Thoracic aorta (tissue), 2 donors: ENCODE results near the gene KCNC2. TPM values are rescaled to one million over a fixed set of nuclear protein-coding genes. Genes with fewer than 3 reads are reported as not detected.

Experiments
- ATAC-seq: fragments of 150-250 bp; one replicate; pipeline ENCODE4 v1.8.0; 2017; ENCODE audit warnings: low read depth; ENCODE audit not compliant: insufficient number of reproducible peaks, low FRiP score
- DNase-seq: peaks from one replicate; pipeline ENCODE4 v3.0.0-alpha.2; 2020; ENCODE audit warnings: low spot score
- H3K27ac ChIP-seq, 2 donors: fragments of 200-600 bp; sonication (generic); 1 replicate in 1 of 2; 2 replicates in 1 of 2; pipeline ENCODE4 v1.5.1; 2016; ENCODE audit warnings: mild to moderate bottlenecking in 2 of 2, moderate library complexity in 2 of 2
- H3K27me3 ChIP-seq: fragments of 200-600 bp; sonication (generic); replicated peaks from 2 replicates; pipeline ENCODE4 v1.6.0; 2016; ENCODE audit warnings: mild to moderate bottlenecking; ENCODE audit not compliant: insufficient read depth
- H3K36me3 ChIP-seq: fragments of 200-600 bp; sonication (generic); one replicate; pipeline ENCODE4 v1.5.1; 2016
- H3K4me1 ChIP-seq, 2 donors: fragments of 200-600 bp; sonication (generic); 1 replicate in 1 of 2; 2 replicates in 1 of 2; pipeline versions ENCODE4 v1.5.1 to v1.6.0; 2016; ENCODE audit warnings: low read depth in 2 of 2, mild to moderate bottlenecking in 1 of 2; ENCODE audit not compliant: control insufficient read depth in 1 of 2
- H3K4me3 ChIP-seq: fragments of 200-600 bp; sonication (generic); 2 replicates; pipeline ENCODE4 v1.5.1; 2016; ENCODE audit warnings: mild to moderate bottlenecking
- H3K9me3 ChIP-seq: fragments of 200-600 bp; sonication (generic); 2 replicates; pipeline ENCODE4 v1.5.1; 2016
- total RNA-seq, 2 donors: library from RNA; depleted of rRNA; stranded (reverse); fragments of >200 nt; gene quantifications; one replicate each; pipeline versions ENCODE4 v1.1.0 to v1.2.3, GENCODE V29; 2016
- TF ChIP-seq, protein P1 (sequence below): fragments of 200-600 bp; sonication (generic); IDR thresholded peaks from one replicate; pipeline ENCODE4 v1.5.1; 2019; ENCODE audit warnings: antibody characterized with exemption

Gene KCNC2
- total RNA-seq, 2 donors from 2014 or later: not detected

DNA sequence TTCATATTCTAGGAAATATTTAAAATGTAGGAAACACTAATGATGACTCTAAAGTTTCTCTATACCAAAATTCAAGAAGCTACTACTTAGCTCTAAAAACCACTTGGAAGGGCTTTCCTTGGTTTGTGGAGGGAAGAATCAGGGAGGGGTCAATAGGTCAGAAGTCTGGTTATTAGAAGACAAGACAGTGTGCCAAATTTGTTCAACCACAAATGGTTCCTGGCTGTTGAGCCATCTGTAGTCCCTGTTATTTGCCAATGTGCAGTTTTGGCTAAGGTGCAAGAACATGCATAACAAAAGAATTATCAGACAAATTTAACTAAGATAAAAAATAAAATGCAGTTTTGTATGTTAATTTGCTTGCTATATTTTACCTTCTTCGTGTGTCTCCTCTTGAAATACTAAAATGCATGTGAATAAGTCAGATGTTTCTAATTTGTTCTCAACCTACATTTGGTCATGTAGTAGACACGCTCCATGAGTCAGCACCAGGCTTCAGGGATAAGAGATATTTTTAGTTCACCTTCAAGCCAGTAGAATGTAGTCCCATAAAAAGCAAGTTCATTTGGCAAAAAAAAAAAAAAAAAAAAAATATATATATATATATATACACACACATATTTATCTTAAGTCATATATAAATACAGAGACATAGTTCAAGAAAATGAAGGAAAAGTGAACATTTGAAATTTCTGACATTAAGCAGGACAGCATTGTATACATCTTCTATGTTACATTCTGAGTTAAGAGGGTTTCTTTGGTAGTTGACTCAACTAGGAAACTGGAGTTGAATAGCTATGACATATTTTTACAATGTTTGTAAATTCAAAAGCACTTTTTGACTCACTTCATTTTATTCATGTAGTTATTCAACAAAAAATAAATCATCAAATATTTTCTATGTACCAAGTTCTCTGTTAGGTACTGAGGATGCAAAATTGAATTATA, 123.3 kb downstream of the KCNC2 start:
- ATAC-seq: no peak
- H3K4me1 ChIP-seq: no peaks in the 10 kb centered on the region
- DNase-seq: no peak
- H3K9me3 ChIP-seq: no peaks in the 10 kb centered on the region
- no peak overlapping the region for H3K27ac ChIP-seq
- H3K36me3 ChIP-seq: no peaks in the 10 kb centered on the region
- no peak overlapping the region for H3K4me3 ChIP-seq
- H3K27me3 ChIP-seq: no peaks in the 10 kb centered on the region
- TF ChIP-seq, protein P1, sequence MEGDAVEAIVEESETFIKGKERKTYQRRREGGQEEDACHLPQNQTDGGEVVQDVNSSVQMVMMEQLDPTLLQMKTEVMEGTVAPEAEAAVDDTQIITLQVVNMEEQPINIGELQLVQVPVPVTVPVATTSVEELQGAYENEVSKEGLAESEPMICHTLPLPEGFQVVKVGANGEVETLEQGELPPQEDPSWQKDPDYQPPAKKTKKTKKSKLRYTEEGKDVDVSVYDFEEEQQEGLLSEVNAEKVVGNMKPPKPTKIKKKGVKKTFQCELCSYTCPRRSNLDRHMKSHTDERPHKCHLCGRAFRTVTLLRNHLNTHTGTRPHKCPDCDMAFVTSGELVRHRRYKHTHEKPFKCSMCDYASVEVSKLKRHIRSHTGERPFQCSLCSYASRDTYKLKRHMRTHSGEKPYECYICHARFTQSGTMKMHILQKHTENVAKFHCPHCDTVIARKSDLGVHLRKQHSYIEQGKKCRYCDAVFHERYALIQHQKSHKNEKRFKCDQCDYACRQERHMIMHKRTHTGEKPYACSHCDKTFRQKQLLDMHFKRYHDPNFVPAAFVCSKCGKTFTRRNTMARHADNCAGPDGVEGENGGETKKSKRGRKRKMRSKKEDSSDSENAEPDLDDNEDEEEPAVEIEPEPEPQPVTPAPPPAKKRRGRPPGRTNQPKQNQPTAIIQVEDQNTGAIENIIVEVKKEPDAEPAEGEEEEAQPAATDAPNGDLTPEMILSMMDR: no peak

- Histone ChIP-seq H3K4me3 (no peak overlapping the region), H3K27me3 (no peaks in the 10 kb centered on the region), H3K9me3 (no peaks in the 10 kb centered on the region), H3K27ac (no peak overlapping the region), H3K4me1 (no peaks in the 10 kb centered on the region), H3K36me3 (no peaks in the 10 kb centered on the region)
- ATAC-seq (no peak), DNase-seq (no peak)
- TF ChIP-seq, protein P1: no peak
Measured at GRCh38 chr12:75081305-75081704, 128.3 kb downstream of the KCNC2 start.

DNA sequence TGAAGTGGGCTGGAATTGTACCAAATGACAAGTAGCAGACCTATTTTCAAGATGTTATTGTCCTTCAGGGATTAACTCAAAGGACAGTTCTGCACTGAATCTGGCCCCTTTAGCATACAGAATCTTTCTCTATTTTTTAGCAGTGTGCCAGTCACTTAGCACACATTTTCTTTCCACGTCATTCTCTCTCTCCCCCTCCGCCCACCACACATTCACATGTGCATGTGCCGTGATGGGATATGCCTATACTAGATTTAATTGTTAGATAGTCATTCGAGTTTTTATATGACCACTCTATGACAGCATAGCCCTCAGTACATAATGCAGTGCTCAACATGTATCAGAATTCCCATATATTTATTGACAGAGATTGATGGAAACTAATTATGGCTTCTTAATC, 129.1 kb downstream of the KCNC2 start:
- H3K27me3 ChIP-seq: no peaks in the 10 kb centered on the region
- no peak overlapping the region for H3K4me3 ChIP-seq
- ATAC-seq (no peak), DNase-seq (no peak)
- H3K36me3 ChIP-seq: no peaks in the 10 kb centered on the region
- H3K27ac ChIP-seq: no peak overlapping the region
- TF ChIP-seq, protein P1: no peak
- H3K9me3 ChIP-seq: no peaks in the 10 kb centered on the region
- H3K4me1 ChIP-seq: no peaks in the 10 kb centered on the region

- Histone ChIP-seq H3K36me3 (no peaks in the 10 kb centered on the region), H3K27me3 (no peaks in the 10 kb centered on the region), H3K9me3 (no peaks in the 10 kb centered on the region), H3K27ac (no peak overlapping the region), H3K4me3 (no peak overlapping the region), H3K4me1 (no peaks in the 10 kb centered on the region)
- ATAC-seq: no peak
- TF ChIP-seq, protein P1: no peak
- no peak for DNase-seq
Measured at GRCh38 chr12:75065482-75065881, 144.2 kb downstream of the KCNC2 start.

DNA sequence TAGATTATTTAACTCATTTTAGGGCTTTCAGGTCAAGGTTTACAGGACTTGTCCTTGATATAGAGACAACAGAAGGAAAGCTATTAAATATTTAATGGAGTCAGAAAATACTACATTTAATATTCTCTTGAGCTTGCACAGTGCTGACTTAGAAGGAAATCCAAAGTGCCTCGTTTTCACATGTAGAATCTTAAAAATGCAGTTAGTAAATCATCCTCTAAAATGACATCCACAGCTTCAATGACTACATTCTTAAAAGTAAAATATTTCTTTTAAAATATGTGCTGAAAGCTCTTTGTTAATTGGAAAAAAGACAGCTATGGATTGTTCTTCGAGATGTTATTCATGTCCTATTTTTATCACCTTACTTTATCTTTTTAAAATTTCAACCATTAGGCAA, 146.9 kb downstream of the KCNC2 start:
- H3K36me3 ChIP-seq: no peaks in the 10 kb centered on the region
- H3K4me1 ChIP-seq: no peaks in the 10 kb centered on the region
- DNase-seq: no peak

More for the DNA sequence above, 146.9 kb downstream of the KCNC2 start:
- no peaks in the 10 kb centered on the region for H3K27me3 ChIP-seq
- ATAC-seq: no peak
- no peaks in the 10 kb centered on the region for H3K9me3 ChIP-seq
- H3K4me3 ChIP-seq: no peak overlapping the region
- TF ChIP-seq, protein P1: no peak
- H3K27ac ChIP-seq: no peak overlapping the region
